GM20431 (cell line): ENCODE data around the gene PTPN1.

Experiments
- in situ Hi-C: fragments of 300-500 bp; cut with MseI, MboI; formaldehyde crosslinking; loops from one replicate; pipeline ENCODE4 v1.15.0; 2020; ENCODE audit warnings: low sequenced_read_pairs; ENCODE audit not compliant: unreplicated experiment

The PTPN1 gene

DNA sequence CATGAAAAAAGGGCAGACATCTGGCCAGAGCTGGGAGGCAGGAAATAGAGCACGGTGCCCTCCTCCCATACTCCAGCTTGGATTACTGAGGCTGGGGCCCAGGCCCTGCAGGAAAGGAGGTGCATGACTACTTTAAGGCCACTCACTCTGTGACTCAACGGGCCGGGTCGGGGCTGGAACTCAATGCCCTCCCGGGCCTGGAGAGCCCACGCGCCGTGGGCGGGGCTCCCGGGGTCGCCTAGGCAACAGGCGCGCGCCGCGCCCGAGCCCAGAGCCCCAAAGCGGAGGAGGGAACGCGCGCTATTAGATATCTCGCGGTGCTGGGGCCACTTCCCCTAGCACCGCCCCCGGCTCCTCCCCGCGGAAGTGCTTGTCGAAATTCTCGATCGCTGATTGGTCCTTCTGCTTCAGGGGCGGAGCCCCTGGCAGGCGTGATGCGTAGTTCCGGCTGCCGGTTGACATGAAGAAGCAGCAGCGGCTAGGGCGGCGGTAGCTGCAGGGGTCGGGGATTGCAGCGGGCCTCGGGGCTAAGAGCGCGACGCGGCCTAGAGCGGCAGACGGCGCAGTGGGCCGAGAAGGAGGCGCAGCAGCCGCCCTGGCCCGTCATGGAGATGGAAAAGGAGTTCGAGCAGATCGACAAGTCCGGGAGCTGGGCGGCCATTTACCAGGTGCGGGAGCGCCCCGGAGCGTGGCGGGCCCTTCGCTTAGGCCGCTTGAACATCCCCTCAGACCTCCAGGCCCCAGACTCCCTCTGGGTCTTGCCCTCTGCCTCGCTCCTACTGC lies at the start of gene PTPN1:
Gene PTPN1 (plus strand): TSS at position 461 of the 783 bp plus-strand sequence. CDS start 145 bp downstream, at position 606.
- in situ Hi-C loops, result loop anchor here (10.0 kb wide), 1 partner anchor 65 kb away; no protein-coding TSS in a partner anchor

DNA sequence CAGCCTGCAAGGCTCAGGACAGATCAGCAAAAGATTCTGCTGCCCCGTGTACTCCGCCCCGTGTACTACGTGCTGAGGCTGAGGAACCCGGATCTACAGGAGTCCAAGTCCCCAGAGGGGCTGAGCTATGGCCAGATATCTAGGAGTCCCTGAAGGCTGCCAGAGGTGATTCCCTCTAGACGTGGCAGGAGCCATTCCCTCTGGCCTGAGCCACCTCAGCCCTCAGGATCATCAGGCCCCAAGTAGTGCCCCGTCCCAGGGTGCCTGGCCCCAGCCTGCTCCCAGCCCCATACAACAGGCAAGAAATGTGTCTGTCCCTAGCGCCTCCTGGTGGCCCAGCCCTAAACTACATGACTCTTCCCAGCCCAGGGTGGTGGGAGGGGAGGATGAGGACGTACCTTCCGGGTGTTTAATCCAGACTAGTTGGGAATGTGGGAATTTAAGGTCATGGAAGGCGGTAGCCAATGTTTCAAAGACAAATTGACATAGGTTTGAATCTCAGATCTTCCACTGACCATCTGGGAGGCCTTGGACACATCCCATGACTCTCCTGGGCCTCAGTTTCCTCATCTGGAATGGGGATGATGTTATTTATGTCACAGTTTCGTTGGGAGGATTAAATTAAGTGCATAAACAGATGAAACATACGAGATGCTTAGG lies 49.4 kb upstream of the PTPN1 start:
- in situ Hi-C loops, result loop anchor here (25.0 kb wide), 1 partner anchor 473 kb away; the partner anchor contains the start of gene SNAI1

DNA sequence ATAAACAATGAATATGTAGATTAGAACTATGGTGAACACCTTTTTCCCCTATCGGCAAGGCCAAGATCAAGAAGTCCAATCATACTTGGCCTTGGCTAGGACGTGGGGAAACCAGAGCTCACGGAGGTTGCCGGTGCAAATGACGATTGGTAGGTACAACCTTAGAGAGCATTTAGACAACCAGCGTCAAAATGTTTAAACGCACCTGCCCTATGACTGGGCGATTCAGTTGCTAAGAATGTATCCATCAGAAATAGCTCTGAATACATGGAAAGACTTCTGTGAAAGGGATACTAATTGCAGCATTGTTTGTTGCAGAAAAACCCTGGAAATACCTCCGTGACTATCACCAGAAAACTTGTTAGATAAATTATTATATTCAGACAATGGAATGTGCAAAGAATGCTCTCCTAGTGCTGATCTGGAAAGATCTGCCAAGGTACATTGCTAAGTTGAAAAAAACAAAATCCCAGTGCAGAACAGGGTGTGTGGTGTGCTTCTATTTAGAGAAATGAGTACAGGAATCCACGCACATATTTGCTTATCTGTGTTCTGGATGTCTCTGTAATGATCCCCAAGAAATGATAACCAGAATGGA lies 48.0 kb upstream of the PTPN1 start:
- in situ Hi-C loops, result loop anchor here (25.0 kb wide), 1 partner anchor 475 kb away; the partner anchor contains the start of gene SNAI1

- in situ Hi-C loops, result loop anchor here (25.0 kb wide), 1 partner anchor 477 kb away; the partner anchor contains the start of gene SNAI1
Observed at GRCh38 chr20:50464026-50464724, 46.0 kb upstream of the PTPN1 start.

- in situ Hi-C loops, result loop anchor here (5.0 to 25.0 kb wide), 2 partner anchors 278 to 478 kb away; partner anchors contain the start of gene SNAI1
Observed at GRCh38 chr20:50464725-50465650, 45.2 kb upstream of the PTPN1 start.

DNA sequence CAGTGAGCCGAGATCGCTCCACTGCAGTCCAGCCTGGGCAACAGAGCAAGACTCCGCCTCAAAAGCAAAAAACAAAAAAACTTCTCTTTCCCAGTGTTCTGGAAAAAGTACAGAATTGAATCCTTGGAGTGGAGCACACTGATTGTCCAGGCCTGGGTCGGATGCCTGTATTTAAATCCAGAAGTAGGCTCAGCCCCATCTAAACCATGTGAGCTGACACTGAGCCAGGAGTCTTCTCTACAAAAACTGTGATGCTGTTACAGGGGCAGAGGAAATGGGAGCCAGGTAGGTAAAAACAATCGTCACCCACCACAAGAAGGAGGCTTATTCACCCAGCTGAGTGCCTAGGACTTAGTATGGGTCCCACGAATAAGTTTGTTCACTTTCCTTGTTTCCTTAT lies 43.0 kb upstream of the PTPN1 start:
- in situ Hi-C loops, result loop anchor here (5.0 to 25.0 kb wide), 2 partner anchors 280 to 480 kb away; partner anchors contain the start of gene SNAI1

DNA sequence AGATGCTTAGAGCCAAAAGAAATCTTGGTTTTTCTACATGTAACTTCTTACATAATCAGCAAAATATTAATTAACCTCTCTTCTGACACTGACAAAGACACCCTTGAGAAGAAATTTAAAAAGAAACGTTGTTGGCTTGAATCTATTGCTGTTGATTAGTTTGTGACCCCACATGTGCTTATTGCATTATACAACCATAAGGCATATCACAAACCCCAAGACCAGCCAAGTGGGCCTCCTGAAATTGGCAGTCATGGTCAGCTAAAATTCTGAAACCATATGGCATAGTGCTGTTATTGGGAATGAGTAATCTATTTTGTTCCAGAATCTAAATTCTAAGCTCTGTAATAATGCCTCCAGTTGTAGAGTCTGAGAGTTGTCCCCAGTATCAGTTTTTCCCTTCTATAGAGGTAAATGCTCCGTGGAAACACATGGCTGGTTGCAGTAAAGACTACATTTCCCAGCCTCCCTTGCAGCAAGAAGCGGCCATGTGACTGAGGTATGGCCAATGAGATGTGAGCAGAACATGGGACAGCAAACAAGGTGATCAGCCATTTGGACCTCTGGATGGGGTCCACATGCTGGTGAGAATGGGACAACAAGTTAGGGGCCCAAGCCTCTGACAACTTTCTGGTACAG lies 42.3 kb upstream of the PTPN1 start:
- in situ Hi-C loops, result loop anchor here (5.0 to 25.0 kb wide), 2 partner anchors 281 to 481 kb away; partner anchors contain the start of gene SNAI1

GRCh38 chr20:50468378-50468798 lies 41.8 kb upstream of the PTPN1 start:
- in situ Hi-C loops, result loop anchor here (5.0 to 25.0 kb wide), 2 partner anchors 281 to 481 kb away; partner anchors contain the start of gene SNAI1

GRCh38 chr20:50469176-50469723 lies 40.9 kb upstream of the PTPN1 start:
- in situ Hi-C loops, result loop anchor here (5.0 to 25.0 kb wide), 2 partner anchors 282 to 482 kb away; partner anchors contain the start of gene SNAI1

GRCh38 chr20:50469796-50470195 lies 40.4 kb upstream of the PTPN1 start:
- in situ Hi-C loops, result loop anchor here (5.0 to 25.0 kb wide), 2 partner anchors 282 to 482 kb away; partner anchors contain the start of gene SNAI1

DNA sequence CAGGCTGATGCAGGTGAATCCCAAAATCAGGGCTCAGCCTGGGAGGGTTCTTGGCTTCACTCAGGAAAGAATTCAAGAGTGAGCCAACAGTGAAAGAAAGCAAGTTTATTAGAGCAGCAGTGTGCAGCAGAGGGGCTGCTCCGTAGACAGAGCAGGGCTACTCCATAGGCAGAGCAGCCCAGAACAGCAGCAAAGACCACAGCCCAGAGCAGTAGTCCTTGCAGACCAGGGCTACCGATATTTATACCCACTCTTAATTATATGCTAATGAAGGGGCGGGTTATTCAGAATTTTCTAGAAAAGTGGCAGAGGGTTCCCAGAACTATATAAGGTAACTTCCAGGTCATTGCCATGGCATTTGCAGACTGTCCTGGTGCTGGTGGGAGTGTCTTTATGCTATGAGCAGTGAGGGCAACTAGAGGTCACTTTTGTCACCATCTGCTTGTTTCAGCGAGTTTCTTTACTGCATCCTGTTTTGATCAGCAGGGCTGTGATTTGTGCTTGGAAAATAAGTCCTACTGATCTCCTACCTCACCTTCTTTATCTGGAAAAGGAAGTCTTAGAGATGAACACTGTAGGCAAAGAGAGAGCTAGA lies 39.8 kb upstream of the PTPN1 start:
- in situ Hi-C loops, result loop anchor here (25.0 kb wide), 1 partner anchor 483 kb away; the partner anchor contains the start of gene SNAI1

- in situ Hi-C loops, result loop anchor here (25.0 kb wide), 1 partner anchor 484 kb away; the partner anchor contains the start of gene SNAI1
Observed at GRCh38 chr20:50471231-50471630, 39.0 kb upstream of the PTPN1 start.

DNA sequence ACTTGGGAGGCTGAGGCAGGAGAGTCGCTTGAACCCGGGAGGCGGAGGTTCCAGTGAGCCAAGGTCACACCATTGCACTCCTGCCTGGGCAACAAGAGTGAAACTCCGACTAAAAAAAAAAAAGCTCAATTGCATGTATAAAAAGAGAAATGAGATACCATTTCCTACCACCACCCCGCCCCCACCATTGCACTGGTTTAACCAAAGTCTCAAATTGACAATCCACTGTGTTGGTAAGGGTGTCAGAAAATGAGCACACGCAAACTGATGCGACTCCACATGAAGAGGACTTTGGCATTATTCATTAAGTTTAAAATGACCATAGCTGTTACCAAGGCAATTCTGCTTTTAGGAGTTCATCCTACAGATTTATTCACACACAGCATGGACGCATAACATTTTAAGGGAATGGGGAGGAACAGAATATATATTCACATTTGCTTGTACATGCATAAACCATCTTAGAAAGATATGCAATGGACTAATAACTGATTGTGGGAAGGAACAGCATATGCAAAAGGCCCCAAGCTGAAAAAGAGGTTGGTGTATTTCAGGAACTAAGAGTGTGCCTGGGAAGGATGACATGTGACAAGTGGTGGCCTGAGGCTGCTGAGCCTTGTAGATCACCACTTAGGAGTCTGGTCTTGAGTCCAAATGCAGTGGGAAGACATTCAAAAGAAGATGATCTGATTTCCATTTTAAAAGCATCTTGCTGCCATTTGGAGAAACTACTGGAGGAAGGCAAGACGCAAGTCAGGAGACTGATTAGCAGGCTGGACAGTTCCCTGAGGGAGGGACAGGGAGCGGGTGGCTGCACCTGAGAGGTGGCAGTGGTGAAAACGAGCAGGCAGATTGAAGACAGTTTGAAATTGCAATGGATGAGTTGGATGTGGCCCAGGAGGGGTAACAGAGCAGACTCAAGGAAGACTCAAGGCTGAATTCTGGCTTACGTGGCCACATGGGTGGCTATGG lies 37.2 kb upstream of the PTPN1 start:
- in situ Hi-C loops, result loop anchor here (25.0 kb wide), 1 partner anchor 486 kb away; the partner anchor contains the start of gene SNAI1

DNA sequence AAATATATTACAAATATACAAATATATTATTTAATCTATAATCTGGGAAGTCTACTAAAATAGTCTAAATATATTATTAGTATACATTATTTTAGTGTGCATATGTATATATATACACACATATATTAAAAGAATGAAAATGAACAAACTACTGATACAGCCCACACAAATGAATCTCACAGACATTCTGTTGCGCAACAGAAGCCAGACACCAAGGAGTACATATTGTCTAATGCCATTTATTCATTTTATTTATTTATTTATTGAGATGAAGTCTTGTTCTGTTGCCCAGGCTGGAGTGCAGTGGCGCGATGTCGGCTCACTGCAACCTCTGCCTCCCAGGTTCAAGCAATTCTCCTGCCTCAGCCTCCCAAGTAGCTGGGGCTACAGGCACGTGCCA lies 35.8 kb upstream of the PTPN1 start:
- in situ Hi-C loops, result loop anchor here (25.0 kb wide), 1 partner anchor 487 kb away; the partner anchor contains the start of gene SNAI1

DNA sequence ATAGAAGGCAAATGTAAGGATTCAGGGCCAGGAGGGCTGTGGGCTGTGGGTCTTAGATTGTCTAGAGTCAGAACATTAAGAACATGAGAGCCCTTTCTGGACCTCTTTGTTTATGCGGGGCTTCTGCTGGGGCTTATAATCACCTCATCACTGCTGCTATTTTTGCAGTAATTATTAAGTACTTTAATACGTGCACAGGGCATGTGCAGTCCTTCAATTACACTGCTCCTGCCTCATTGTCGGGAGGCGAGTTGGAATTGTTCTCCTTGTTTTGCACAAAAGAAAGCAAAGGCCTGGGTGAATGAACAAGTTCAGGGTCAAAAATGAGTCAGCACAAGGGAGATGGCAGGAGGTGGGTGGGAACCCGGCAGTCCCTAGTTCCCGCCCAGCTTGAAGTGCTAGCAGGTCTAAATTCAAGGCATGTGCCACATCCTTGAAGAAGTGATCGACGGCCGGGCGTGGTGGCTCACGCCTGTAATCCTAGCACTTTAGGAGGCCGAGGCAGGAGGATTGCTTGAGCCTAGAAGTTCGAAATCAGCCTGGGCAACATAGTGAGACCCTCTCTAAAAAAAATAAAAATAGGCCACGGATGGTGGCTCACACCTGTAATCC lies 34.4 kb upstream of the PTPN1 start:
- in situ Hi-C loops, result no loop called here
